Measurements from ENCODE around the gene AIP.

Gene AIP

DNA sequence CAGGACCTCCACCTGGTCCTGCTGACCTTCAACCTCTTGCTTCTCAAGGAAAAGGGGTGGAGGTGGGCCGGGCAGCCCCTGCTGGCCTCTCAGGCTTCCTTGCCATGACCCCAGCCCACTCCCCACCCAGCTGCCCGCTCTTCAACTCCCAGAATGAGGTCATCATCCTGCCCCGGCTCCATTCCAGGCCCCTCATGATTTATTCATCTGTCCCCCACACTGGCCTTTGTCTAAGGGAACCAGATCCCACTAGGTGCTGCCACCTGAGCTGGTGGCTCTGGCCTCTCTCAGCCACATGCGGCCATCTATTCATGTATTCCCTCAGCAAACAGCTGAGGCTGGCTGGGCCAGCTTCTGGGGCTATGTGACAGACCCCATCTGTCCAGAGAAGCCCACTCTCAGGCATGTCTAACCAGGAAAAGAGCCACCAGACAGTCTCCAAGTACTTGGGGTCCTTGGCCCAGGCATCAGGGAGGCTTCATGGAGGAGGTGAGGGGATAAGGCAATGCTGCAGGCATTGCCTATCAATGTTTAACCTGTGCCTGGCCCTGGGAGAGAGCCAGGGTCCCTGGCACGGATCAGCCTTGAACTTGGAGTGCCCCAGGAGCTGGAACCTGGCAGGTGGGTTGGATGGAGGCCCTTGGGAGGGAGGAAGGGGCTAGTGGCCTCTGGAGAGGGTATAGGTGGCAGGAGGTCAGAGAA lies 42.6 kb downstream of the AIP start:
- DNase-seq (ENCODE audit: extremely low read depth in 1 of 2, low read depth in 1 of 2): no peak

- DNase-seq (ENCODE audit: extremely low read depth in 1 of 2, low read depth in 1 of 2): no peak
These were observed 45.5 kb downstream of the AIP start for GRCh38 chr11:67528376-67528775.

GRCh38 chr11:67530282-67530592 lies 47.4 kb downstream of the AIP start:
- DNase-seq (ENCODE audit: extremely low read depth in 1 of 2, low read depth in 1 of 2): no peak

GRCh38 chr11:67532889-67533288 lies 50.1 kb downstream of the AIP start:
- no peak for DNase-seq (ENCODE audit: extremely low read depth in 1 of 2, low read depth in 1 of 2)

GRCh38 chr11:67534070-67534679 lies 51.3 kb downstream of the AIP start:
- DNase-seq (ENCODE audit: extremely low read depth in 1 of 2, low read depth in 1 of 2): no peak

DNA sequence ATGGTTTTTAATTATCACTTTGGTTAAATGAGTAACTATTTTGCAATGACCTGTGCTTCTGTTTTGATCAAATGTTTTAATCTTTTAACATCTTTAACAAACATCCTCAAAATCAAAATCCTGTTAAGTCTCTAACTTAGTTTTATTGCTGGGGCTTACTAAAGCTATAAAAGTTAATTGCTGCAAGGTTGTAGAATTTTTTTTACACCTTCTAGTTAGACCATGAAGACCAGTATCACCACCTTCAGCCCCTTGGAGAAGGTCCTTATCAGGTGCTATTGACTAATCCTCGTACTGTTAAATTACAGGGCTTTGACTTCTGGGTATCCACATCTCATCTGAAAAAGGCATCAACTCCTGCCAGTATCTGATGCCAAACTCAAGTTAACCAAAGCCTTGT lies 52.7 kb downstream of the AIP start:
- no peak for DNase-seq (ENCODE audit: extremely low read depth in 1 of 2, low read depth in 1 of 2)

DNA sequence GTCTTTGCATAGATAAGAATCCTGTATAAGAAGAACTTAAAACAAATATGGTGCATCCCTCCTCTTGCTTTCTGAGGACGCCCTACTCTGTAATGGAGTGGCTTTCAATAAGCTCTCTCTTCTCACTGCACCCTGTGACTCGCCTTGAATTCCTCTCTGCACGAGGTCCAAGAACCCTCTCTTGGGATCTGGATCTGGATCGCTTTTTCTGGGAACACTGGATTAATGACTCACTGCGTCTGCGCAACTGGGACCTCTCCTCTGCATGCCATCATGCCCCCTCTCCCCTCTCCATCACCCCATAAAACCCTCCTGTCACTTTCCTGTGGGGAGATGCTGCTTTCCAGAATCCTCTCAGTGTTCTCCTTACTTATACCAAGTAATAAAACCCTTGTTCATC lies 55.5 kb downstream of the AIP start:
- DNase-seq (ENCODE audit: extremely low read depth in 1 of 2, low read depth in 1 of 2): no peak

- no peak for DNase-seq (ENCODE audit: extremely low read depth in 1 of 2, low read depth in 1 of 2)
These were observed 56.1 kb downstream of the AIP start for GRCh38 chr11:67538823-67539505.

DNA sequence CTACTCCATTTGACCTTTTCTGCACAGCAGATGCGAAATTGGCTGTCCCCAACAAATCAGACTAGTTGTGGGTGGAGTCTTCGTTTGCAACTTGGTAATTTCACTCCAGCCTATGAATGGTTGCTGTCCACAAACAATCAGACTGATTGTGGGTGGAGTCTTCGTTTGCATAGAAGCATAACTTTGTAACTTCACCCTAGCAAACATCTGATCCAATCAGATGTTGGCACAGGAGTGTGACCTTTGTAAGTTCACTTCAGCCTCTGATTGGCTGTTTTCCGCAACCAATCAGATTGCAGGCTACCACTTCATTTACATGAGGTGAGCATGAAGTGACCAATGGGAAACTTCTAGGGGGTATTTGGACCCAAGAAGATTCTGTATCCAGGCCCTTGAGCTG lies 56.7 kb downstream of the AIP start:
- DNase-seq (ENCODE audit: extremely low read depth in 1 of 2, low read depth in 1 of 2): no peak

Measured in activated CD8-positive, alpha-beta memory T cell treated with anti-CD3 and anti-CD28 coated beads for 1 hour (primary cell).